ENCODE measurements around the gene MTPN.

- no peak for TF ChIP-seq CTCF (conservative IDR thresholded peaks at IDR 0.05; ENCODE audit: low read depth, low read length)
- TF ChIP-seq EZH2 (IDR thresholded peaks at IDR 0.05; ENCODE audit: borderline replicate concordance, low read depth, low read length, poor library complexity, severe bottlenecking), result no peak
Measured at GRCh38 chr7:135899458-135900064, 77.6 kb downstream of the MTPN start.

All from A673 (cell line).